HG03175 (cell line): Measurements from ENCODE around the gene FAM234B.
"Not testable (repeated sequence)": the region's sequence is repeated elsewhere in the genome, so short reads cannot be mapped to it uniquely, and the experiment has no call there.

Experiments used
- ATAC-seq: cut with Tn5 transposase; IDR thresholded peaks from one replicate; pipeline ENCODE4 v1.9.1; 2021; ENCODE audit warnings: mild to moderate bottlenecking, moderate library complexity; ENCODE audit not compliant: unreplicated experiment

FAM234B gene

DNA sequence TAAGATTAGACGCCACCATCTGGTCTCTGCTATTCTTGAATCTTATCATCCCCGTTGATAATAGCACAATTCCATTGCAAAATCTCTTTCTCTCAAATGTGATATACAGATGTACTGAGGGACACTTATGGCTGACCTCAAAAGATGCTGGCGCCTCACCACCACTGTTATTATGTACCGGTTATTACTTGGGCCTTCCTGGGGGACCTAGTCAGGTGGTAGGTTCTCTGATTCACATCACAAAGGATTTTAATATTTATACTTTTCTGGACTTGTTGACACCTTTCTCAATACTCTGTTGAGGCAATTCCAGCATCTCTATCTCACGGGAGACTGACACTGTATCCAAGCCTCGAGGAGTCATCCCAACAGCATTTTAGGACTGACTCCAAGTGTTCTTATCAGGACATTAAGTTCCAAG is 21.3 kb upstream of the FAM234B start:
- ATAC-seq, result no peak

DNA sequence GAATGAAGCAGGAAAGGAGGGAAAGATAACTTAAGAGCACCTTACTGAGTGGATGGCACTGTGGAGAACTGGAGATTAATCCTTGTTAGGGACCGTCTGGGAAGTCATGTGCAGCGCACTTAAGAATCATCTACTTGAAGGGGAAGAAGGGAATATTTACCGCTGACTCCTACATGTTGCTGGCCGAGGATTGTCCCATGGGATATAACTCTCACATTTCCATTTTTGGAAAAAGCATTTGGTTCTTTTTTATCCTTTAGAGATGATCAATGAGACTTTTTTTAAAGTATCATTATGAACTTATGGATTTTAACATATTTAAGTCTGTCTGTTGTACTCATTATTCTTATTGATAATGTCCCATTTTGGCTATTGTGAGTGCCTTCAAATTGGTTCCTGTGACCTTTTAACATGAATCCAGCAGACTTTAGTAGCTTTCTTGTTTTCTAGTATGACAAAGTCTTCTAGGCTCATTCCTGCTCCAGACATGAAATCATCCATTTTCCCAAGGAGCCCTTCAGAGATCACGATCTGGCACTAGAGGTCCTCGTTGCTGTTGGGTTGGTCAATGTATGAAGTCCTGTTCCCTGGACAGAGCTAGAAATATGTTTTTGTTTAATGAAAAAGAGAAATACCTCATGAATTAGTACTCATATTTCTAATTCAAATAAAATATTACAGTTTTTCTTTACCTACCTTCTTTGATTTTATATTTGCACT is 20.2 kb upstream of the FAM234B start:
- no peak for ATAC-seq

DNA sequence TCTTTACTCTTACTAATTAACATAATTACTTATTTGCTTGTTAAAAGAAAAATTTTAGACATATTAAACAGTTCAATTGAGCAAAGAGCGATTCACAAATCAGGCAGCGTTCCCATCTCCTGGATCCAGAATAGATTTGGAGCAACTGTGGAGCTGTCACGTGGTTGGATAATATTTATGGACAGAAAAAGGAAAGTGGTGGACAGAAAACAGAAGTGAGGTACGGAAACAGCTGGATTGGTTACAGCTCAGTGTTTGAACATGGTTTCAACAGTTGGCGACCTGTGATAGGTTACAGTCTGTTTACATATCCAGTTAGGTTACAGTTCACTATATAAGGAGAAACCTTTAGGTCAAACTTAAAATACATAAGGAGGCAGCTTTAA is 19.7 kb upstream of the FAM234B start:
- no peak for ATAC-seq

DNA sequence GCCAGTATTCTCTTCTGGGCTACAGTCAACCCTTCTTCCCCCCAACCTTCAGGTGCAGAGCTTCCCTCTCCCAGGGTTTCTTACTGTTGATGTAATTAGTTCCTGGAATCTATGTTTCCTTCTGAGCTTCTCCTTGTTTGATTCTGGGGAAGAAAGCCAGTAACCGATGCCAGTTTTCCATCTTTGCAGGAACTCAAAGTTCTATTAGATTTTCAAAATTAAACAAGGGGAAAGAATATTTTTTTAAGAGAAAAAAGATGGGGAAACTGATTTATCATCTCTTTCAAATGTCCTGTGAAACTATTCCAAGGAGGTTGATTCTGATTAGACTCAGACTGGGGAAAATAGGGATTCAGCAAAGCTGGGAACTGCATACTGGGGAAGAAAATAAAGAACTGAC is 17.9 kb upstream of the FAM234B start:
- ATAC-seq, result no peak

DNA sequence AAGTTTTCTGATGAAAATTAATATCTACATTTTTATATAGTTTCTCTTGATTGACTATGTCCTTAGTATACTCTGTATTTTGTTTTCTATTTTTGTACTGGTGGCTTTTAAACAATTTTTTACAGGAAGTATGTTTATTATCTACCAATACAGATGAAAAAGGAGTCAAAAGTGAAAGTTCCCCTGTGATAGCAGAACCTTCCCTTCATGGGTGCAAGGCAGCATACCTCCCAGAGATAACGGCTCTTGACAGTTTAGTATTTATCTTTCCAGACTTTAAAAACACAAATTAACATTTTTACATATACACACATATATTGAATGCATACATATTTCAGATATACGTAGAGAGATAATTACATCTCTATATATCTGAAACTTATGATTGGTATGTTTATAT is 17.1 kb upstream of the FAM234B start:
- no peak for ATAC-seq

DNA sequence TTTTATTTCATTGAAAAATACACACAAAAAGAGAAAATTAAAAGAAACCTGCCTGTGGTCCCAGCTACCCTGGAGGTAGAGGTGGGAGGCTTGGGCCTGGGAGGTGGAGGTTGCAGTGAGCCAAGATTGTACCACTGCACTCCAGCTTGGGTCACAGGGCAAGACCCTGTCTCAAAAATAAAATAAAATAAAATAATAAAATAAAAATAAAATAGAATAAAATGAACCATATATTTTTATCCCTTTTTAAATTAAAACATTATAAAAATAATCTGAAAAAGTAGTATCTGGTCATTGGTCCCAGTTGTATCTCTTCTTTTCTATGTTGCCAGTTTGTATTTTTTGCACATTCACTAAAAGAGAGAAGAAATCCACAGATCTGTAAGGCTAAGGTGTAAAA is 16.7 kb upstream of the FAM234B start:
- no peak for ATAC-seq

DNA sequence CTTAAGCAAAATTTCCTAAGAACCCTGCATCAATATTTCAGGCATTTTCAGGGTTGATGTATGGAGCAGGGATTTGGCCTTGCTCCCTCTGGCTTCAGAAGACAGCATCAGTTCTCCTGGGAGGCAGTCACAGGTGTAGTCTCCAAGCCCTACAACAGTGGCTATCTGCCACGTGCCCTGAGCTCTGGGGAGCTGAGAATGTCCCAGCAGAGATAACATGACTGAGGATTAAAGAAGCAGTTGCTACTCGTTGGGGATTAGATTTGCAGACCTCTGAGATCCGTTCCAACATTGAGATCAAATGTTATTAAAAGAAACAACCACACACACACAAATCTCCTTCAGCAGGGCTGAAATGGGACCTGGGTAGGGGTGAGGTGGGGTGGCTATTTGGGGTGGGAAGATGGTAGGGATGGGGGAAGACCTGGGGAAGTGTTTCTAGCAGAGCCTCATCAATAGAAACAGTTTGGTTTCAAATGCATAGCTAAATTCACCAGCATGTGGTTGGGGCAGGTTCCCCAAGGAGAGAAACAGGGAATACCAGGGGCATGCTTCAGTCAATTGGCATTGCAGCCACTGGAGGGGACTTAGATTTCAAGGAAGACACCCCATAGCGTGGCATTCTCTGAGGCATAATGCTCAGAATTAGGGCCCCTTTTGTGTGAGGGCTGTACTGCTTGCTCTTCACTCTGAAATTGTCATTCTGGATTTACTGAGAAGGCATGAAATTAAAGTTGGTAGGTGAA is 15.2 kb upstream of the FAM234B start:
- no peak for ATAC-seq

DNA sequence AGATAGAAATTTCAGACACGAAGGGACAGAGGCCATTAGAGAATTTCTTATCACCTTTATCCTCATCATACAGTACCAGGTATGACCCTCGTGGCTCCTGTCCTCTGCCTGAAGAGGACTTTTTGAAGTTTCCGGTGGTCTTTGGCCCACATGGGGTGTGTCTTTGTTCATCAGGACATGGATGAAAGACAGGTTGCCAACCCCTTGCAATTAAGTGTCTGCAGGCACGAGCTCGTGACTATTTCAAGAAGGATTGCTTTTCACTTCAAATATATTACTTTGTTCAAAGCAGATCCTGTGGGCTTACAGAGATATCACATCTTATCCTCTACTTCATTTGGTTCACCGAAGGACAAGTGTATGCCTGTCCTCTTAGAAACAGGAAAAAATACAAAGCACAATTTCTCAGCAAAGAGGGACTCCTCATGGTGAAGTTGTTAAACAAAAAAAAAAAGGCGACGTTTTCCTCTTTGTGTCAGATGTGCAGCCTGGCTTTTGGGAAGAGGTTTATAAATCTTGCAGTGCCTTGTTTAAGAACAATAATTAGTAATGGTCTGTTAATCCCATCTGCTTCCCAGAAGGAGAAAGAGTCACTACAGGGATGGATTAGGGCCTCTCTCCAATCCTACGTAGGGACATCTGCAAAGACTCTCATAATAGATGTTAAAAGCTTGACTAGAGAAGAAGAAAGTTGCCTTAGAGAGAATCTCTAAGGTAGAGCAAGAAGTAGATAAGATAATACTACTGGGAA is 13.5 kb upstream of the FAM234B start:
- ATAC-seq, result no peak

DNA sequence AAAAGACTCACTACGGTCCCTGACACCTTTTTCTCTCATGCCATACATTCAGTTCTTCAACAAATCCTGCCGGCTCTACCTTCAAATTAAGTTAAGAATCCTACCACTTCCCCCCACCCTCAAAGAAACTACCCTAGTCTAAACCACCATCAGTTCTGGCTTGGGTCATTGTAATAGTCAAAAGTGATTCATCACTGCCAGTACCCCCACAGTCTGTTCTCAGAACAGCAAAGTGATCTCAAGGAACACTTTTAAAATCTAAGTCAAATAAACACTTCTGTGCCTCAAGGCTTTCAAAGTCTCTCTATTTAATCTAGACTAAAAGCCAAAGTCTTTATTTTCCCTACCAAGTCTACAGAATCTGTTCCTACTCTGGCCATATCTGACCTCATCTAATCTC is 12.0 kb upstream of the FAM234B start:
- ATAC-seq, result no peak

DNA sequence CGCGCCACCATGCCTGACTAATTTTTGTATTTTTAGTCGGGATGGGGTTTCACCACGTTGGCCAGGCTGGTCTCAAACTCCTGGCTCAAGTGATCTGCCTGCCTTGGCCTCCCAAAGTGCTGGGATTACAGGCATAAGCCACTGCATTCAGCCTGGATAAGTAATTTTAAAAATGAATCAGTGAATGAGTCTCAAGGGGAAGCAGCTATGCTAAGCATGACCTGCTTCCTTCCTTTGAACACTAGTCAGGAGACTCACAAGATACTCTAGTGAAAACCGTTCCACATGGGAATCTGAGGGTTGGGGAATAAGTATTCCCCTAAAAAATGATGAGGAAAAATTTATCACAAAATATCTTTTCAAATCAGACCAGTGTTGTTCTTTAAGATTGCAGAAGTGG is 10.7 kb upstream of the FAM234B start:
- no peak for ATAC-seq

DNA sequence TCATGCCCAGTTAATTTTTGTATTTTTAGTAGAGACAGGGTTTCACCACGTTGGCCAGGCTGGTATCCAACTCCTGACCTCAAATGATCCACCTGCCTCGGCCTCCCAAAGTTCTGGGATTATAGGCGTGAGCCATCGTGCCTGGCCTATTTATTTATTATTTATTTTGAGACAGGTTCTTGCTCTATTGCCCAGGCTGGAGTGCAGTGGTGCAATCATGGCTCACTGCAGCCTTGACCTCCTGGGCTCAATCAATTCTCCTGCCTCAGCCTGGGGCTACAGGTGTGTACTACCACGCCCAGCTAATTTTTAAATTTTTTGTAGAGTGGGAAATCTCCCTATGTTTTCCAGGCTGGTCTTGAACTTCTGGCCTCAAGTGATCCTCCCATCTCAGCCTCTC is 8.8 kb upstream of the FAM234B start:
- ATAC-seq, result not testable (repeated sequence)

DNA sequence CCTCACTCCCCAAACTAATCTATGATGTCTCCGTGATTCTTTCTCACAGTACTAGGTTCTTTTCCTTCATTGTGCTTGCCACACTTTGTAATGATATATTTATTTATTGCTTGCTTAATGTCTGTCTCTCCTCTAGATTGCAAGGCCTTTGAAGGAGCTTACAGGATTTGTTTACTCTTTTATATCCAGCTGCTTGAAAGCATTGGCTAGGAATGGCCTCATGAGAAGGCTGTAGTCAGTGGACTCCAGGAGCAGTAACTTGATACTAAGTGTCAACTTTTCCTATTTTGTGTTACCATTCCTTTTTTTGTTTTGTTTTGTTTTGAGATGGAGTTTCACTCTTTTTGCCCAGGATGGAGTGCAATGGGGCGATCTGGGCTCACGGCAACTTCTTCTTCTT is 7.3 kb upstream of the FAM234B start:
- no peak for ATAC-seq

DNA sequence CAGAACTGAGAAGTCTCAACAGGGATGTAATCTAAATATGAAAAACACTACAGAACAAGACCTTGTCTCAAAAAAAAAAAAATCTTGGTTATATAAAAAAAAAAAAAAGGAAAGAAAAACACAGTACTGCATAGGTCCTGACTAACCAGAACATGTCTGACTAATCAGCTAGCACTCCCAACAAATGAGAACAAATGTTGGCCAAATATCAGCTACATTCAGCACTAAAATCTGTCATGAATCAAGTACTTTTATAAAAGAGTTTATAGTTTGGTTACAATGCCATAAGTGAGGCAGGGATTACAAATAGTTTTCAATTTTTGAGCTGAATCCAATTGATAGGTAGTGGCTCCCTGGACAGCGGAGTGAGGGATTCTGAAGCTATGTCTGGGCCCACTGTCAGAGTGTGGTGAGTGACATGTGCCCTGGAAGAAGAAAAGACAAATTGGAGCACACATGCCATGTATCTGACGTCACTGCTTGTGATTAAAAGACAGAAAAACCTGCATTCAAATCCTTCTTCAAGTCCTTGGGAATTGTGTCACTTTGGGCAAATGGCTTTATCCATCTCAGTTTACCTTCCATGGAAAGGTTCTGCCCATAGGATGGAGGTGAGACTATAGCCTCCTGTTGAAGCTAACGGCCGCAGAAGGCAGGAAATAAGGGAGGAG is 5.6 kb upstream of the FAM234B start:
- no peak for ATAC-seq

DNA sequence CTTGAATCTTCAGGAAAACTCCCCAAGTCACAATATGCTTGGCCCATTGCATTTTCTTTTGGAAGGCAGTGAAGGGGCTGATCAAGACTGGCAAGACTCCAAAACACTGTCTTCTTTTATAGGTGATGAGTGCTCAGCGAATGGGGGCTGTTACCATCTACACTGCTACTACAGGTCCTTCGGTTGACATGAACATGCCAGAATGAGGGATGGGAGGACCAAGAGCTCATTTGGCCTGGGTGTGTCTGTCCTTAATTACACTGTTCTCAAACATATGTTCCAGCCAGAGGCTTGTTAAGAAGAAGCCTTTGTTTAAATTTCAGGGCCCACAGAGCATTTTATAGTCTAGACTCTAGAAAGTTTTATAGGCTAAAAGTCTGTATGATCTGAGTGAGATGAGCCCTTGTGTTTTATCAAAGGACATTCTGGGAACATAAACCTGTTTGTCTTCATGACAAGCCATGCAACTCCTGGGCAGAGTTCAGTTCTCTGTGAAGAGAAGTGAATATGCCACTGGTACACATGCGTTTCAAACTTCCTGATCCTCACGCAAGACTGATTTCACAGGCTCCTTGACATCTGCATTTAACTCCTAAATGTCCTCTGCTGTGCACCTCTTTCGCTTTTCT is 4.7 kb upstream of the FAM234B start:
- no peak for ATAC-seq

DNA sequence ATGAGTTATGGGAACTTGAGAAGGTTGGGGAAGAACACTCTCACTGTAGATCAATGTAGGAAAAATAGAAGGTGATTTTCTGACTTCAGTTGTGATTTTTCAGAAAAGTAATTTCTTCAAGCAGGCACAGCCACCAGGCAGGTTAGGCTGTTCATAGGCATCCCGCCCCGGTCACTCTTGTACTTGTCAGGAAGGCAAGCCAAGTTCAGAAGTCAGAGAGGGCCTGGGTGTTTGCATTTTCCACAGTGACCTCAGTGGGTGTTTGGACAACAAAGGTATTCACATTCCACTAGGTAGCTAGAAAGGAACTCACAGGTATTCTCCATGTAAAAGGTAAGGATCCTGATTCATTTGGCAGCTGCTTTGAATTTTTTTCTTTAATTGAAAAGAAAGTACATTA is 3.0 kb upstream of the FAM234B start:
- ATAC-seq, result no peak

DNA sequence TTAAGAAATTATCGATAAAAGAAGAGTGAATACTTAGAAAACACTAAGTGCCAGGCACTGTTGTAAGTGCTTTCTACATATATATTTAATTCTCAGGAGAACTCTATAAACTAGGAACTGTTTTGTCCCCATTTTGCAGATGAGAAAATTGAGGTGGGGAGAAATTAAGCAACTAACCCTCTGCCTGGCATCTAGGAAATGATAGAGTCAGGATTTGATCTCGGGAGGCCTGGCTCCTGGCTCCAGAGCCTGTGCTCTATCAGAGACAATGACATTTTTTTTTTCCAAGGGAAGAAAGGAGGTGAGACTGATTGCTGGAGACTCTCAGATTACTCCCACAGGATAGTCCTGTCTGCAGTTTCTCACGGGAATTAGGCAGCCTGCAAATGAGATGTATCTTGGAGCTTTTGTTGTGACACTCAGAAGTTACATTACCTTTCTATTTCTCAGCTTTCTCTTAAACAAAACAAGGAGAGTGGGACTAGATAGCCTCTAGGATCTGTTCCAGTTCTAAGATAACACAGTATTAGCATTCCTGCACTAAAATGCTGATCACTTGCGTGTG is 1.4 kb upstream of the FAM234B start:
- ATAC-seq, result no peak

DNA sequence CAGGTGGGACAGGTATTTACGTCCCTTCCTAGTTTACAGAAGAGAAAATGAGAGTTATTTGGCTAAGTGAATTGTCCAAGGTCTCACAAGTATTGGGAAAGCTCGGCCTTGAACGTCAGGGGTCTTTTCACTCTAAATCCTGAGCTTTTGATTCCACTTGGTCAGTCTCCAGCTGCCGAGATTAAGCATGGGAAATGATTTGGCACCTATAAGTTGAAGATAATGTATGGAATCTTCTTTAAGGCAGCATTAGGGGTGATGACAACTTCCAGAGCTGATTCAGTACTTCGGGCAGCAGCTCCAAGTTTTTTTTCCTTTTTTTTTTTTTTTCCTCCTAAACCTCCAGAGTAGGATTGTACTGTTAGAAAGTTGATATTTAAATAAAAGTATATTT is 722 bp downstream of the FAM234B start:
- no peak for ATAC-seq

DNA sequence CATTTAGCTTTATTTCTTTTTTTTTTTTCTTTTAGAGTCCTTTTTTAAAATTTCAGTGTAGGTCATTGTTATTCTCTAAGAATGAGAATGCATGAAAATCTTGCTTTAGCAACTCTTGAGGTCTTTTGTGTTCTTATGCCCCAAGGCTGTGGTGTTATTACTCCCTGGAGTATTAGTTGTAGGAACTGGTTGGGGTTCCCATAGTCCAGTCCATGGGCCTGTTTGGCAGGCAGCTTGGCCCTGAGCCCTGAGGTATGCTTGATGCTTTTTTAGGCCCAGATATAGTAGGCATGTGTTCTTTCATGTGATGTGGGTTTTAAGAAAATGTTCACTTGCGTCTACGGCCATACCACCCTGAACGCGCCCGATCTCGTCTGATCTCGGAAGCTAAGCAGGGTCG is 1.6 kb downstream of the FAM234B start:
- ATAC-seq, result no peak

DNA sequence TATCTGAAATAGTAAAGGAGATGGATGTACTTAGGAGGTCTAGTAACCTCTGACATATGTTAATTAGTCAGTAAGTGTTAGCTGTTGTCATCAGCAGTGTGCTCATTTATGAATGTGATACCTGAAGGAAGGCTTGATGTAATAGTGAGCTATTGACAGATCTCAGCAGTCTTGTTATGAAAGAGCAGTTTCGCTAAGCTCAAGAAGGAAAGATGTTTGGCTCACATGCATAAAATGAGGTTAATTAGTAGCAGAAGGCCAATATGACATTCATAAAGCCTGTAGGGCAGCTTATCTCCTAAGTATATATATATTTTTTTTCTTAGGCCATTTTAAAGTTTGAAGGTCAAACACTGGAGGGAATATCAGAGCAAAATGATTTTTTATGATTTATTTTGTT is 2.8 kb downstream of the FAM234B start:
- ATAC-seq, result peak; percentile 59

DNA sequence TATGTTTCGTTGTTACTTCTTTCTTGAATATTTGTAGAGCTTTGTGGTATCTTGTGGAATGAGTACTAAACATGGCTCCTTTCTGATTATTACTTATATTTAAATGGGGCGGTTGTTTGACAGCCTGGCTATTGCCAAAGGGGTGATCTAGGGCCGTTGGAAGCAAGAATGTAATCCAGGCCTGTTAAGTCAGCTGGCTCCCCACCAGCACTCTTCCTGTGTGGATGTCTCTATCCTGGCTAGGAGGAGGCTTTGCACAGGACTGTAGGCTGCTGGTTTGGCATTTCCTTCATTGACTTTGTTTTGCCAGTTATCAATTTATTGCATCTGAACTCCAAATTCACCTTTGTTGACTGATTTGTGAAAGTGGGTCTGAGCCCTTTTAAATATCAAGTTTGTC is 5.6 kb downstream of the FAM234B start:
- no peak for ATAC-seq

DNA sequence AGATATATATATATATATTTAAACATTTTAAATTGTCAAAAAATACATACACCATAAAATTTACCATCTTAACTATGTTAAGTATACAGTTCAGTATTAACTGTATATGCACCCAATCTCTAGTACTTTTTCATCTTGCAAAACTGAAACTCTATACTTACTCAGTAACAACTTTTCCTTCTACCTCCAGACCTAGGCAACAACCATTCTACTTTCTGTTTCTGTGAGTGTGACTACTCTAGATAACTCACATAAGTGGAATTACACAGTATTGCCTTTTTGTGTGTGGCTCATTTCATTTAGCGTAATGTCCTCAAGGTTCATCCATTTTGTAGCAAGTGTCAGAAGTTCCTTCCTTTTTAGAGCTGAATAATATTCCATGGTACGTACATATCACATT is 8.2 kb downstream of the FAM234B start:
- no peak for ATAC-seq
